K562 (cell line): ENCODE measurements around the gene FAAH. TPM values are rescaled to one million over a fixed set of nuclear protein-coding genes. Genes with fewer than 3 reads are reported as not detected.

ENCODE experiments used
- DIDO1 ChIP-seq: fragments of 450-650 bp; IDR thresholded peaks from 2 replicates; pipeline ENCODE4 v1.6.1; 2016; ENCODE audit warnings: low read depth, missing biosample characterization, missing genetic modification characterization
- E2F4 ChIP-seq: sonication (generic); formaldehyde crosslinking; IDR thresholded peaks from 2 replicates; pipeline ENCODE4 v1.8.0; 2022; ENCODE audit warnings: mild to moderate bottlenecking, low read depth, missing genetic modification reagents
- ELF4 ChIP-seq: fragments of 450-650 bp; formaldehyde crosslinking; IDR thresholded peaks from 2 replicates; pipeline ENCODE4 v1.4.0; 2022; ENCODE audit warnings: missing genetic modification characterization
- HDAC6 ChIP-seq: IDR thresholded peaks from 2 replicates; pipeline ENCODE4 v1.6.1; 2012; ENCODE audit warnings: low read depth, mild to moderate bottlenecking, control low read depth, inconsistent platforms, low read length, moderate library complexity
- HEY1 ChIP-seq: fragments of 250-450 bp; sonication (Bioruptor Pico); IDR thresholded peaks from 2 replicates; pipeline ENCODE4 v1.5.0; 2020; ENCODE audit warnings: mild to moderate bottlenecking, moderate library complexity, borderline replicate concordance
- KLF10 ChIP-seq: fragments of 250-450 bp; sonication (Bioruptor Pico); IDR thresholded peaks from 2 replicates; pipeline ENCODE4 v1.6.1; 2021; ENCODE audit warnings: matching md5 sums
- PHB2 ChIP-seq: fragments of 450-650 bp; IDR thresholded peaks from 2 replicates; pipeline ENCODE4 v1.6.1; 2017; ENCODE audit warnings: low read depth
- POLR2B ChIP-seq: fragments of 450-650 bp; IDR thresholded peaks from 2 replicates; pipeline ENCODE4 v1.6.1; 2018; ENCODE audit warnings: low read depth; ENCODE audit not compliant: partially characterized antibody
- RBM22 ChIP-seq: fragments of 200-400 bp; formaldehyde crosslinking; IDR thresholded peaks from 2 replicates; pipeline ENCODE4 v1.6.1; 2018; ENCODE audit warnings: low read length, low read depth; ENCODE audit not compliant: poor library complexity, severe bottlenecking
- SMAD1 ChIP-seq: fragments of 150-350 bp; IDR thresholded peaks from 2 replicates; pipeline ENCODE4 v1.6.1; 2014; ENCODE audit warnings: low read length, low read depth; ENCODE audit not compliant: partially characterized antibody
- SRF ChIP-seq, 2 experiments: fragments of 250-450, 450-650 bp in 1 of 2; sonication (Bioruptor Pico) in 1 of 2; sonication (generic) in 1 of 2; formaldehyde crosslinking; IDR thresholded peaks; 2 replicates each; pipeline versions ENCODE4 v1.5.0 to v1.5.1; 2020 to 2022; ENCODE audit warnings: mild to moderate bottlenecking in 1 of 2, missing genetic modification reagents in 1 of 2
- STAT5A ChIP-seq: IDR thresholded peaks from 2 replicates; pipeline ENCODE4 v1.6.1; 2012; ENCODE audit warnings: low read length, inconsistent platforms, borderline replicate concordance
- TEAD2 ChIP-seq: fragments of 450-650 bp; IDR thresholded peaks from 2 replicates; pipeline ENCODE4 v1.6.1; 2016; ENCODE audit warnings: missing genetic modification characterization, control low read depth, missing compliant biosample characterization
- TRIM28 ChIP-seq: fragments of 450-650 bp; IDR thresholded peaks from 2 replicates; pipeline ENCODE4 v1.6.1; 2017
- WHSC1 ChIP-seq: IDR thresholded peaks from one replicate; pipeline ENCODE4 v1.6.1; 2012; ENCODE audit warnings: low read length, control low read depth, inconsistent platforms
- ZBTB11 ChIP-seq, 3 experiments: fragments of 200-800 bp in 1 of 3; fragments of 250-450 bp in 1 of 3; fragments of 450-650 bp in 1 of 3; sonication (Bioruptor Pico) in 1 of 3; sonication (Bioruptor generic) in 1 of 3; formaldehyde crosslinking in 1 of 3; IDR thresholded peaks; 2 replicates each; pipeline versions ENCODE4 v1.6.1 to v1.8.0; 2016 to 2022; ENCODE audit warnings: mild to moderate bottlenecking in 2 of 3, missing genetic modification characterization in 2 of 3, missing compliant biosample characterization in 1 of 3, moderate library complexity in 1 of 3
- ZNF408 ChIP-seq: fragments of 250-450 bp; sonication (Bioruptor Pico); IDR thresholded peaks from 2 replicates; pipeline ENCODE4 v1.4.0; 2020; ENCODE audit warnings: low read depth, mild to moderate bottlenecking, moderate library complexity
- ZNF77 ChIP-seq: fragments of 250-450 bp; sonication (Bioruptor Pico); IDR thresholded peaks from 2 replicates; pipeline ENCODE4 v1.5.0; 2020
- polyA plus RNA-seq, 8 experiments: library from polyadenylated mRNA; depleted of rRNA in 4 of 8; stranded (reverse) in 5 of 8; unstranded in 3 of 8; fragments of >200 nt; fragmentation: Nextera tagmentation in 2 of 8; fragmentation: Illumina TruSeq in 1 of 8; extraction: Ambion mirVana in 2 of 8; extraction: Trizol in 1 of 8; gene quantifications; 2 replicates each; pipeline versions ENCODE4 v1.2.1 to v1.2.3, GENCODE V29; 2011 to 2014; ENCODE audit warnings: inconsistent platforms in 1 of 8, missing spikeins in 1 of 8
- total RNA-seq, 7 experiments: library from RNA; depleted of rRNA in 6 of 7; stranded (reverse); fragments of >200 nt in 6 of 7; fragmentation: Illumina TruSeq in 2 of 7; extraction: Trizol in 2 of 7; gene quantifications; 2 replicates each; pipeline versions ENCODE4 v1.2.1 to v1.2.3, GENCODE V29; 2011 to 2021; ENCODE audit warnings: low replicate concordance in 1 of 7
- TF ChIP-seq, protein P1 (sequence below): fragments of 450-650 bp; IDR thresholded peaks from 2 replicates; pipeline ENCODE4 v1.6.1; 2016; ENCODE audit warnings: antibody characterized with exemption

The FAAH gene
- total and polyA plus RNA-seq, 9 of the 15 experiments (the other 6 are each of a cell fraction or from before 2014, with no cell fraction given) = 0.06 to 1.1 (median 0.32) TPM

DNA sequence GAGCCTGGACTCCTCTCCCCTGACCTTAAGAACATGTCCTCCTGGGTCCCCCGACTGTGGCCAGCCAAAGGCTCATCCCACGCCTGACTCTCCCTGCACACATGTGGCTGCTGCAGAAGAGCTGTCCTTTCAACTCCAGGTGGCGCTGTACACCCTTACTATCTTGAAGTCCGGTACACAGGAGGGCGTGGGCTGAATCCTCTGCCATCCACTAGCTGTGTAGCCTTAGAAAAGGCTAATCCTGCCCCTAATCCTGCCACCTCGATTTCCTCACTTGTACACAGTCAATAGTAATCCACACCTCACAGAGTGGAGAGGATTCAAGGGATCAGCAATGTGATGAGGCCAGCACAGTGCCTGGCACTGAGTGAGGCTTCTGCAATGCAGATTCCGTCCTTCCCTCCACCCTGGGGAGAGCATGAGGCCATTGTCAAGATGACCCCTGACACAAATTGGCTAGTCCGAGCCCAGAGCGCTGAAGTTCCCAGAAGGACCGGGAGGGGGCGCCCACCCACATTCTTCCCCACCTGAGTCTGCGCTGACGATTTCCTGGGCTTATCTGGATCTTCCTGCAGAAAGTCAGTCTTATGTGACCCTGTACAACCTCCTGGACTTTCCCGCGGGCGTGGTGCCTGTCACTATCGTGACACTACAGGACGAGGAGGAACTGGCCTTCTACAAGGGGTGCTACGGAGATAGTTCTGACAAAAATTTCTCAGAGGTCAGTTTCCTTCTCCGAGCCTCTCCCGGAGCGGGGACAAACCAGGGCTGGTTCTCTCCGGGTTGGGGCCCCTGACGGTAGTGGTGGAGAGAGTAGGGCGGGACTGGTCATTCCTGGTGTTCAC, 48.4 kb downstream of the FAAH start (continued):
- TF ChIP-seq ZBTB11 (CRISPR knock-in tag; IDR thresholded peaks at IDR 0.05) (peak in 1 of 3 experiments; percentile 78; a peak in 2 of 6 replicates), STAT5A (peak; percentile 6; the same call in 1 of the 2 replicates), WHSC1 (no peak), PHB2 (no peak; the same call in 1 of the 2 replicates), ZNF77 (CRISPR knock-in tag) (no peak), E2F4 (peak; percentile 48; the same call in 1 of the 2 replicates), ELF4 (CRISPR knock-in tag) (peak; percentile 49; the same call in 1 of the 2 replicates), HDAC6 (no peak), POLR2B (peak; percentile 48), HEY1 (CRISPR knock-in tag) (no peak), RBM22 (no peak), KLF10 (CRISPR knock-in tag) (no peak), TRIM28 (peak; percentile 93), ZNF408 (CRISPR knock-in tag) (no peak), SMAD1 (peak; percentile 63), TEAD2 (tag) (peak; percentile 94), SRF (CRISPR knock-in tag; IDR thresholded peaks at IDR 0.05) (peak in 1 of 2 experiments; percentile 90; a peak in 1 of 4 replicates), DIDO1 (tag) (peak; percentile 46; the same call in 1 of the 2 replicates)
- TF ChIP-seq, protein P1, sequence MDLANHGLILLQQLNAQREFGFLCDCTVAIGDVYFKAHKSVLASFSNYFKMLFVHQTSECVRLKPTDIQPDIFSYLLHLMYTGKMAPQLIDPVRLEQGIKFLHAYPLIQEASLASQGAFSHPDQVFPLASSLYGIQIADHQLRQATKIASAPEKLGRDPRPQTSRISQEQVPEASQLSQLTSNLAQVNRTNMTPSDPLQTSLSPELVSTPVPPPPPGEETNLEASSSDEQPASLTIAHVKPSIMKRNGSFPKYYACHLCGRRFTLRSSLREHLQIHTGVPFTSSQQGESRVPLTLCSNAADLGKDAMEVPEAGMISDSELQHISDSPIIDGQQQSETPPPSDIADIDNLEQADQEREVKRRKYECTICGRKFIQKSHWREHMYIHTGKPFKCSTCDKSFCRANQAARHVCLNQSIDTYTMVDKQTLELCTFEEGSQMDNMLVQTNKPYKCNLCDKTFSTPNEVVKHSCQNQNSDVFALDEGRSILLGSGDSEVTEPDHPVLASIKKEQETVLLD = peak; percentile 83
